ENCODE results near the gene SETD1B. TPM values are rescaled to one million over a fixed set of nuclear protein-coding genes. Genes with fewer than 3 reads are reported as not detected.

The SETD1B gene
- total and polyA plus RNA-seq, 2 donors (not counting 1 experiment from before 2014, with no cell fraction given): 1.2 to 3.5 TPM

GRCh38 chr12:121823101-121823726 is 19.4 kb downstream of the SETD1B start:
- no peak for DNase-seq (ENCODE audit: low read depth in 2 of 2)
- H3K36me3 ChIP-seq (ENCODE audit: control insufficient read depth, insufficient read depth, low read length): peaks cover 52% of the 10 kb centered on the region

GRCh38 chr12:121823727-121824115 is 19.9 kb downstream of the SETD1B start:
- no peak overlapping the region for H3K4me2 ChIP-seq (ENCODE audit: extremely low read depth, insufficient read depth, low read length)
- H2AFZ ChIP-seq (ENCODE audit: low read length): no peak overlapping the region
- no peak overlapping the region for H3K27ac ChIP-seq (ENCODE audit: insufficient read depth, low read length)
- H3K79me2 ChIP-seq (ENCODE audit: control insufficient read depth, insufficient read depth, low read length): no peaks in the 10 kb centered on the region
- H3K4me3 ChIP-seq (replicated peaks in 1 of 4; ENCODE audit: control extremely low read depth in 1 of 4, insufficient read depth in 1 of 4, low read depth in 3 of 4, low read length in 4 of 4): no peak overlapping the region
- no peaks in the 10 kb centered on the region for H3K27me3 ChIP-seq (ENCODE audit: control insufficient read depth, insufficient read depth, low read length)
- DNase-seq (ENCODE audit: low read depth in 2 of 2): no peak
- peaks cover 56% of the 10 kb centered on the region for H3K36me3 ChIP-seq (ENCODE audit: control insufficient read depth, insufficient read depth, low read length)
- no peak overlapping the region for H3K9ac ChIP-seq (ENCODE audit: insufficient read depth, low read length)
- H4K20me1 ChIP-seq (ENCODE audit: control insufficient read depth, extremely low read depth, insufficient read depth, low read length): no peaks in the 10 kb centered on the region
- TF ChIP-seq CTCF (conservative IDR thresholded peaks at IDR 0.05 in 1 of 2, IDR thresholded peaks at IDR 0.05 in 1 of 2; ENCODE audit: low read depth in 1 of 2, low read length in 2 of 2) (no peak), EZH2 (IDR thresholded peaks at IDR 0.05; ENCODE audit: low read length, missing control alignments) (no peak)
- H3K9me3 ChIP-seq (ENCODE audit: control insufficient read depth, insufficient read depth, low read depth, low read length): no peaks in the 10 kb centered on the region
- no peaks in the 10 kb centered on the region for H3K4me1 ChIP-seq (ENCODE audit: control insufficient read depth, extremely low read depth, insufficient read depth, low read length)

More at GRCh38 chr12:121823101-121823726, 19.4 kb downstream of the SETD1B start:
- no peak overlapping the region for H3K4me3 ChIP-seq (replicated peaks in 1 of 4; ENCODE audit: control extremely low read depth in 1 of 4, insufficient read depth in 1 of 4, low read depth in 3 of 4, low read length in 4 of 4)
- TF ChIP-seq EZH2 (IDR thresholded peaks at IDR 0.05; ENCODE audit: low read length, missing control alignments) (no peak), CTCF (conservative IDR thresholded peaks at IDR 0.05 in 1 of 2, IDR thresholded peaks at IDR 0.05 in 1 of 2; ENCODE audit: low read depth in 1 of 2, low read length in 2 of 2) (peak in 1 of 2 donors; percentile 9)
- no peaks in the 10 kb centered on the region for H4K20me1 ChIP-seq (ENCODE audit: control insufficient read depth, extremely low read depth, insufficient read depth, low read length)
- H3K27me3 ChIP-seq (ENCODE audit: control insufficient read depth, insufficient read depth, low read length): no peaks in the 10 kb centered on the region
- no peaks in the 10 kb centered on the region for H3K4me1 ChIP-seq (ENCODE audit: control insufficient read depth, extremely low read depth, insufficient read depth, low read length)
- H3K79me2 ChIP-seq (ENCODE audit: control insufficient read depth, insufficient read depth, low read length): no peaks in the 10 kb centered on the region
- no peak overlapping the region for H3K9ac ChIP-seq (ENCODE audit: insufficient read depth, low read length)
- no peak overlapping the region for H3K27ac ChIP-seq (ENCODE audit: insufficient read depth, low read length)
- H3K4me2 ChIP-seq (ENCODE audit: extremely low read depth, insufficient read depth, low read length): no peak overlapping the region
- no peaks in the 10 kb centered on the region for H3K9me3 ChIP-seq (ENCODE audit: control insufficient read depth, insufficient read depth, low read depth, low read length)
- no peak overlapping the region for H2AFZ ChIP-seq (ENCODE audit: low read length)

GRCh38 chr12:121825041-121825523 is 21.3 kb downstream of the SETD1B start:
- H3K27me3 ChIP-seq (ENCODE audit: control insufficient read depth, insufficient read depth, low read length): no peaks in the 10 kb centered on the region
- peaks cover 54% of the 10 kb centered on the region for H3K36me3 ChIP-seq (ENCODE audit: control insufficient read depth, insufficient read depth, low read length)
- H3K4me2 ChIP-seq (ENCODE audit: extremely low read depth, insufficient read depth, low read length): no peak overlapping the region
- H2AFZ ChIP-seq (ENCODE audit: low read length): no peak overlapping the region
- H3K9ac ChIP-seq (ENCODE audit: insufficient read depth, low read length): no peak overlapping the region
- H3K4me3 ChIP-seq (replicated peaks in 1 of 4; ENCODE audit: control extremely low read depth in 1 of 4, insufficient read depth in 1 of 4, low read depth in 3 of 4, low read length in 4 of 4): no peak overlapping the region
- TF ChIP-seq CTCF (conservative IDR thresholded peaks at IDR 0.05 in 1 of 2, IDR thresholded peaks at IDR 0.05 in 1 of 2; ENCODE audit: low read depth in 1 of 2, low read length in 2 of 2) (no peak), EZH2 (IDR thresholded peaks at IDR 0.05; ENCODE audit: low read length, missing control alignments) (no peak)
- H3K9me3 ChIP-seq (ENCODE audit: control insufficient read depth, insufficient read depth, low read depth, low read length): no peaks in the 10 kb centered on the region
- no peak for DNase-seq (ENCODE audit: low read depth in 2 of 2)
- no peaks in the 10 kb centered on the region for H3K4me1 ChIP-seq (ENCODE audit: control insufficient read depth, extremely low read depth, insufficient read depth, low read length)
- no peaks in the 10 kb centered on the region for H3K79me2 ChIP-seq (ENCODE audit: control insufficient read depth, insufficient read depth, low read length)
- H3K27ac ChIP-seq (ENCODE audit: insufficient read depth, low read length): no peak overlapping the region
- no peaks in the 10 kb centered on the region for H4K20me1 ChIP-seq (ENCODE audit: control insufficient read depth, extremely low read depth, insufficient read depth, low read length)

Measured in fibroblast of lung (primary cell).